Measurements from ENCODE around the gene SETD1B.

DNA sequence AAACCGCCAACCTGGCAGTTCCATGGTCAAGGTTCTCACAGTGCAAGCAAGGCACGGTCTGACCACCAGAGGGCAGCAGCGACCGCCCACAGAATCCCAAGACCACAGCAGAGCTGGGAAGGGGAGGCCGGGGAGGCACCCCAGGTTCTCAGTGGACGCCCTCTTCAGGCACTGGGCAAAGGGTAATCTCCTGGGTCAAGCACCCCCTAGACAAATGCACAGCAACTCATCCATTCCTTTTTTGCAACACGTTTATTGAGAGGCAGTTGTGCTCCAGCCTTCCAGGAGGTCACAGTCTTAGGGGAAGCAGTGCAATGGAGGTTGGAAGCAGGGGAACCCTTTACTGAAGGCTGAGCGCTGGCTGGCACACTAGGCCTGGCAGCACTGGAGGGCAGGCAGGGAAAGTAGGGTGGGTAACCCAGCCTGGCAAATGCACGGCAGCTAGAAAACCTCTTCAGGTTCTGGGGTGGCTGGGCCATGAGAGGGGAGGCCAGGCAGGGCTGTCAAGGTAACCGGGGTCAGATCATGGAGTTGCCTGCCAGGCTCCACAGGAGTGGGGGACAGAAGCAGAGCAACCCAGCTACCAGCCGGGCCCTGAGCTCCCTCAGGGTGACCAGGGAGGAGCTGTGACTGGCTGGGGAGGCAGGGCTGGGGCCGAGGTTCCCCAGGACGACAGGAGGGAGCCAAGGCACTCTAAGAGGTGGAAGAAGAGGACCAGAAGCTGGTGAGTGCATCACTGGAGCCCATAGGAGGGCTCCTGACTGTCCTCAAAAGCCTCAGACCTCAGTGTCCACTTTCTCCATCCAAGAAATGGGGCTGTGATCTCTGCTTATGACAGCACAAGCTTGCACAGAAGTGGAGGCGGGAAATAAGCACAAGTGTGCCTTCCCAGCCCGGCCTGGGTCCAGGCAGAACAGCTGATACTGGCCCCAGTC is 8.5 kb upstream of the SETD1B start:
- TF ChIP-seq, protein P1, sequence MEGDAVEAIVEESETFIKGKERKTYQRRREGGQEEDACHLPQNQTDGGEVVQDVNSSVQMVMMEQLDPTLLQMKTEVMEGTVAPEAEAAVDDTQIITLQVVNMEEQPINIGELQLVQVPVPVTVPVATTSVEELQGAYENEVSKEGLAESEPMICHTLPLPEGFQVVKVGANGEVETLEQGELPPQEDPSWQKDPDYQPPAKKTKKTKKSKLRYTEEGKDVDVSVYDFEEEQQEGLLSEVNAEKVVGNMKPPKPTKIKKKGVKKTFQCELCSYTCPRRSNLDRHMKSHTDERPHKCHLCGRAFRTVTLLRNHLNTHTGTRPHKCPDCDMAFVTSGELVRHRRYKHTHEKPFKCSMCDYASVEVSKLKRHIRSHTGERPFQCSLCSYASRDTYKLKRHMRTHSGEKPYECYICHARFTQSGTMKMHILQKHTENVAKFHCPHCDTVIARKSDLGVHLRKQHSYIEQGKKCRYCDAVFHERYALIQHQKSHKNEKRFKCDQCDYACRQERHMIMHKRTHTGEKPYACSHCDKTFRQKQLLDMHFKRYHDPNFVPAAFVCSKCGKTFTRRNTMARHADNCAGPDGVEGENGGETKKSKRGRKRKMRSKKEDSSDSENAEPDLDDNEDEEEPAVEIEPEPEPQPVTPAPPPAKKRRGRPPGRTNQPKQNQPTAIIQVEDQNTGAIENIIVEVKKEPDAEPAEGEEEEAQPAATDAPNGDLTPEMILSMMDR (IDR thresholded peaks at IDR 0.05) = peak; percentile 96 to 98 (median 98)
- no peak for TF ChIP-seq POLR2A (IDR thresholded peaks at IDR 0.05)
